Measurements from ENCODE around the gene ZNF511. TPM values are rescaled to one million over a fixed set of nuclear protein-coding genes. Genes with fewer than 3 reads are reported as not detected.

The ZNF511 gene
- total and polyA plus RNA-seq, 9 donors, result 22.3 to 43.9 (median 37.3) TPM

DNA sequence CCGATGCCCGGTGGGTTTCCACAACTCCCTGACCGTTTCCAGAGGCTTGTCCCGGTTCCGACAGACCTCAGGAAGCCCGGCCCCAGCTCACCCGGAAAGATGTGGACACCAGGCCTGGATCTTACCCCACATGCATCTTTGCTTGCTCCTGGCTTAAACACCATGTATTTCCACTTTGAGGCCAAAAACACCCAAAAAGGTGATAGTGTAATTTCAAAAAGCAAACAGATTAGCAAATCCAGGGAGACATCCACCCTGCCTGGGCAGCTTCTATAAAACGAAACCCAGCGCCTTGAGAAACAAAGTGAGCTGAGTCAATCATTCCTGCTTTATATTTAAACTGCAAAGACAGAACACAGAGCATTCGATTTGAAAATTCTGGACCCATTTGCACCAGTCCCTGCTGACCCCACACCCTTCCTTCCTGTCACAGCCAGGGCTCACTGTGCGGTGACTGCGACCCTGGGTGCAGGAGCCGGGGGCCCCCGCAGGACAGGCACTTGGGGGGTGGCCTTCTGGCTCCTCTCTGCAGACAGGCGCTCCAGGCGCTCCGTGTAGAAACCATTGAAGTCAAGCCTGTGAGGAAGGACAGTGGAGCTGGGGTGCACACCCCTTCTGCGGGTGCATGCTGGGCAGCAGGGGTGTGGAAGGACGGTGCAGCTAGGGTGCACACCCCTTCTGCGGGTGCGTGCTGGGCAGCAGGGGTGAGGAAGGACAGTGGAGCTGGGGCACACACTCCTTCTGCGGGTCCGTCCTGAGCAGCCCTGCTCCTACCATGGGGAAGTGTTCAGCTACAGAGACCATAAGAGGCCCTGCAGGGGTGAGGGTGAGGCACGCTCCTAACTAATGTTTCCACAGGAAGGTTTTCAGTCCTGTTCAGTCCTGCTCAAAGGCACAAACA is 29.1 kb upstream of the ZNF511 start:
- peaks cover 36% of the 10 kb centered on the region for H3K27me3 ChIP-seq (ENCODE audit: control insufficient read depth, insufficient read depth, low read length)

DNA sequence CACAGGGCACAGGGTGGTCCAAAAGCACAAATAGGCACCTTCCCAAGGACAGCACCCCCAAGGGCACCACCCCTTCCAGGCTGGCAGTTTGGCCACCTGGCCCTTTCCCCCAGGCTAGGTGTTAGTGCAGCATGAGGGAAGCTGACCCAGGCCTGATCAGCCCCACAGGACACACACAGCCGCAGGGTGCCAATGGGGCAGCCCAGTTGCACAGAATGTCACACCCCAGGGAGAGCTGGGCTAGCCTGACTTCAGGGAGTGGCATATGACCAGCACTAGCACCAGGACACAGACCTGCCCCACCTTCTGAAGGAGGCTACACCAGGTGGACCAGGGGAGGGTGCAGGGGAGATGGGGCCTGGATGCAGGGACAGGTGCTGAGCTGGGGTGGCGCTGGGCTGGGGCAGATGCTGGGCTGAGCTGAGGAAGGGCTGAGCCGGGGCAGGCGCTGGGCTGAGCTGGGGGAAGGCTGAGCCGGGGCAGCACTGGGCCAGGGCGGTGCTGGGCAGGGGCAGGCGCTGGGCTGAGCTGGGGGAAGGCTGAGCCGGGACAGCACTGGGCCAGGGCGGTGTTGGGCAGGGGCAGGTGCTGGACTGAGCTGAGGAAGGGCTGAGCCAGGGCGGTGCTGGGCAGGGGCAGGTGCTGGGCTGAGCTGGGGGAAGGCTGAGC is 28.2 kb upstream of the ZNF511 start:
- Histone ChIP-seq H3K4me3 (ENCODE audit: low read length) (no peak overlapping the region), H3K4me1 (ENCODE audit: control insufficient read depth, insufficient read depth, low read length) (peaks cover 6% of the 10 kb centered on the region), H3K9me3 (replicated peaks; ENCODE audit: control insufficient read depth, low read depth, low read length) (no peaks in the 10 kb centered on the region), H3K36me3 (ENCODE audit: control insufficient read depth, insufficient read depth, low read length) (peaks cover 62% of the 10 kb centered on the region), H3K27ac (ENCODE audit: low read length) (no peak overlapping the region), H3K27me3 (ENCODE audit: control insufficient read depth, insufficient read depth, low read length) (peaks cover 27% of the 10 kb centered on the region)
- 93% methylated on average over 10 of the region's 10 CpGs for WGBS (ENCODE audit: insufficient coverage)
- no peak for DNase-seq

More for the DNA sequence above, 29.1 kb upstream of the ZNF511 start:
- Histone ChIP-seq H3K27ac (ENCODE audit: low read length) (no peak overlapping the region), H3K36me3 (ENCODE audit: control insufficient read depth, insufficient read depth, low read length) (peaks cover 53% of the 10 kb centered on the region), H3K4me3 (ENCODE audit: low read length) (no peak overlapping the region), H3K4me1 (ENCODE audit: control insufficient read depth, insufficient read depth, low read length) (peaks cover 6% of the 10 kb centered on the region), H3K9me3 (replicated peaks; ENCODE audit: control insufficient read depth, low read depth, low read length) (no peaks in the 10 kb centered on the region)
- DNase-seq, result no peak
- WGBS (ENCODE audit: insufficient coverage), result 85% methylated on average over 16 of the region's 24 CpGs

DNA sequence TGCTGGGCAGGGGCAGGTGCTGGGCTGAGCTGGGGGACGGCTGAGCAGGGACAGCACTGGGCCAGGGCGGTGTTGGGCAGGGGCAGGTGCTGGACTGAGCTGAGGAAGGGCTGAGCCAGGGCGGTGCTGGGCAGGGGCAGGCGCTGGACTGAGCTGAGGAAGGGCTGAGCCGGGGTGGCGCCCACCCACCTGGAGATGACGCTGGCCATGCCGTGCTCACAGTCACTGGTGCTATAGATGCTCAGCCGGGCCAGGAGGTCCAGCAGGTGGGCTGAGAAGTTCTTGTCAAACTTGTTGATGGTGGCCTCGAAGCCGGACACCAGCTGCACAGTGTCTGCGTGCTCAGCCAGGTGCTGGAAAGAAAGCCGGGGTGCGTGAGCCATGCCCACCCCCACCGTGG is 27.6 kb upstream of the ZNF511 start:
- no peak overlapping the region for H3K27ac ChIP-seq (ENCODE audit: low read length)
- H3K4me3 ChIP-seq (ENCODE audit: low read length), result no peak overlapping the region
- DNase-seq, result no peak
- no peaks in the 10 kb centered on the region for H3K9me3 ChIP-seq (replicated peaks; ENCODE audit: control insufficient read depth, low read depth, low read length)
- 91% methylated on average over 10 of the region's 15 CpGs for WGBS (ENCODE audit: insufficient coverage)
- H3K27me3 ChIP-seq (ENCODE audit: control insufficient read depth, insufficient read depth, low read length), result peaks cover 21% of the 10 kb centered on the region
- peaks cover 6% of the 10 kb centered on the region for H3K4me1 ChIP-seq (ENCODE audit: control insufficient read depth, insufficient read depth, low read length)
- peaks cover 68% of the 10 kb centered on the region for H3K36me3 ChIP-seq (ENCODE audit: control insufficient read depth, insufficient read depth, low read length)

DNA sequence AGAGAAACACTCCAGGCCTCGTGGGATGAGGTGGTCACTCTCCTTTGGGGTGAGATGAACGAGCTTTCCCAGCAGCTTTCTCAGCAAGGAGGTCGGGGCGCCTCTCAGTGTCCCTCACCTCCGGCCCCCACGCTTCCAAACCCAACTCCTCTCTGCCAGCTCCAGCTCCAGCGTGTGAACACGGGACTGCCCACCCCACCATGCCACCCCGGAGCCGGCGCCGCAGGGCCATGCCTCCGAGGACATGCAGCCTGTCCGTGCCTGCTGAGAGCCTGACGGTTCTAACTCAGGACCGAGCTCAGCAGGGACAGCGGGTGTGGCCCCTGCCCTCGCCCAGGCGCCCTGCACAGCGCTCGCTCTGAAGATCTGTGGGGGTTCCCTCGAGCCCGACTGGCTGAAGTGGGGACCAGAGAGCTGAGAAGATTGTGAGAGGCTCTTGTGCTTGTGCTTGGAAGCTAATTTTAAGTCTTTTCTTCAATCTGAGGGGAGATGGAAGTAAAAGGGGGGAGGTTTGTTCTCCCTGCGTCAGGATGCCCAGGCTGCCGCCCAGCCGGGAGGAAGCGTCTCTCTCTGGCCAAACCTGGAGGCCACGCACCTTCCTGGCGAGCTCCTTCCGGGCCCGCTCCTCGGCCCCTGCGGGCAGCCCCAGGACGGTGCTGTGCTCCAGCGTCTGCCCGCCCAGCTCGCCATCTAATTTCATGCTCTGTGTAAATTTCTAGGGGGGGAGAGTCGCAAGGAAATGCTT is 26.9 kb upstream of the ZNF511 start:
- Histone ChIP-seq H3K9me3 (replicated peaks; ENCODE audit: control insufficient read depth, low read depth, low read length) (no peaks in the 10 kb centered on the region), H3K27ac (ENCODE audit: low read length) (no peak overlapping the region), H3K4me1 (ENCODE audit: control insufficient read depth, insufficient read depth, low read length) (peaks cover 6% of the 10 kb centered on the region), H3K4me3 (ENCODE audit: low read length) (no peak overlapping the region), H3K27me3 (ENCODE audit: control insufficient read depth, insufficient read depth, low read length) (peaks cover 15% of the 10 kb centered on the region), H3K36me3 (ENCODE audit: control insufficient read depth, insufficient read depth, low read length) (peaks cover 74% of the 10 kb centered on the region)
- 90% methylated on average over 34 of the region's 38 CpGs for WGBS (ENCODE audit: insufficient coverage)
- DNase-seq, result no peak

- no peak overlapping the region for H3K4me3 ChIP-seq (ENCODE audit: low read length)
- WGBS (ENCODE audit: insufficient coverage), result 85% methylated on average over 23 of the region's 24 CpGs
- H3K9me3 ChIP-seq (replicated peaks; ENCODE audit: control insufficient read depth, low read depth, low read length), result no peaks in the 10 kb centered on the region
- no peak overlapping the region for H3K27ac ChIP-seq (ENCODE audit: low read length)
- no peaks in the 10 kb centered on the region for H3K4me1 ChIP-seq (ENCODE audit: control insufficient read depth, insufficient read depth, low read length)
- H3K36me3 ChIP-seq (ENCODE audit: control insufficient read depth, insufficient read depth, low read length), result peaks cover 81% of the 10 kb centered on the region
- DNase-seq, result no peak
- peaks cover 6% of the 10 kb centered on the region for H3K27me3 ChIP-seq (ENCODE audit: control insufficient read depth, insufficient read depth, low read length)
Measured at GRCh38 chr10:133282846-133283390, 25.8 kb upstream of the ZNF511 start.

GRCh38 chr10:133283931-133284330 is 24.8 kb upstream of the ZNF511 start:
- H3K27ac ChIP-seq (ENCODE audit: low read length), result no peak overlapping the region
- no peaks in the 10 kb centered on the region for H3K4me1 ChIP-seq (ENCODE audit: control insufficient read depth, insufficient read depth, low read length)
- no peak for DNase-seq
- peaks cover 87% of the 10 kb centered on the region for H3K36me3 ChIP-seq (ENCODE audit: control insufficient read depth, insufficient read depth, low read length)
- H3K27me3 ChIP-seq (ENCODE audit: control insufficient read depth, insufficient read depth, low read length), result no peaks in the 10 kb centered on the region
- H3K4me3 ChIP-seq (ENCODE audit: low read length), result no peak overlapping the region
- WGBS (ENCODE audit: insufficient coverage), result 96% methylated on average over 23 of the region's 24 CpGs
- no peaks in the 10 kb centered on the region for H3K9me3 ChIP-seq (replicated peaks; ENCODE audit: control insufficient read depth, low read depth, low read length)

- 94% methylated on average over 34 of the region's 36 CpGs for WGBS (ENCODE audit: insufficient coverage)
- Histone ChIP-seq H3K27me3 (ENCODE audit: control insufficient read depth, insufficient read depth, low read length) (no peaks in the 10 kb centered on the region), H3K36me3 (ENCODE audit: control insufficient read depth, insufficient read depth, low read length) (peaks cover 87% of the 10 kb centered on the region), H3K9me3 (replicated peaks; ENCODE audit: control insufficient read depth, low read depth, low read length) (no peaks in the 10 kb centered on the region), H3K4me3 (ENCODE audit: low read length) (no peak overlapping the region), H3K27ac (ENCODE audit: low read length) (no peak overlapping the region), H3K4me1 (ENCODE audit: control insufficient read depth, insufficient read depth, low read length) (no peaks in the 10 kb centered on the region)
- DNase-seq, result no peak
Measured at GRCh38 chr10:133285217-133285616, 23.5 kb upstream of the ZNF511 start.

GRCh38 chr10:133286366-133286765 is 22.3 kb upstream of the ZNF511 start:
- 88% methylated on average over 16 of the region's 18 CpGs for WGBS (ENCODE audit: insufficient coverage)
- no peak for DNase-seq
- Histone ChIP-seq H3K4me1 (ENCODE audit: control insufficient read depth, insufficient read depth, low read length) (no peaks in the 10 kb centered on the region), H3K4me3 (ENCODE audit: low read length) (no peak overlapping the region), H3K9me3 (replicated peaks; ENCODE audit: control insufficient read depth, low read depth, low read length) (no peaks in the 10 kb centered on the region), H3K27ac (ENCODE audit: low read length) (no peak overlapping the region), H3K36me3 (ENCODE audit: control insufficient read depth, insufficient read depth, low read length) (peaks cover 87% of the 10 kb centered on the region), H3K27me3 (ENCODE audit: control insufficient read depth, insufficient read depth, low read length) (no peaks in the 10 kb centered on the region)

GRCh38 chr10:133287832-133288500 is 20.7 kb upstream of the ZNF511 start:
- no peak overlapping the region for H3K4me3 ChIP-seq (ENCODE audit: low read length)
- no peak for DNase-seq
- no peaks in the 10 kb centered on the region for H3K4me1 ChIP-seq (ENCODE audit: control insufficient read depth, insufficient read depth, low read length)
- no peaks in the 10 kb centered on the region for H3K27me3 ChIP-seq (ENCODE audit: control insufficient read depth, insufficient read depth, low read length)
- H3K27ac ChIP-seq (ENCODE audit: low read length), result no peak overlapping the region
- H3K36me3 ChIP-seq (ENCODE audit: control insufficient read depth, insufficient read depth, low read length), result peaks cover 83% of the 10 kb centered on the region
- no peaks in the 10 kb centered on the region for H3K9me3 ChIP-seq (replicated peaks; ENCODE audit: control insufficient read depth, low read depth, low read length)
- WGBS (ENCODE audit: insufficient coverage), result 96% methylated on average over 34 of the region's 46 CpGs
